Hematopoietic multipotent progenitor cell treated with erythropoietin and hydrocortisone succinate and interleukin-3 and kit ligand, for 15 days (in vitro differentiated cells): ENCODE measurements around the gene GPR25.

Experiments
- DNase-seq: peaks from one replicate; pipeline ENCODE4 v3.0.0-alpha.2; 2015; ENCODE audit warnings: low spot score

GPR25 gene

GRCh38 chr1:200873671-200874397, 1.1 kb downstream of the GPR25 start:
- no peak for DNase-seq

GRCh38 chr1:200874694-200875093, 1.9 kb downstream of the GPR25 start:
- no peak for DNase-seq

DNA sequence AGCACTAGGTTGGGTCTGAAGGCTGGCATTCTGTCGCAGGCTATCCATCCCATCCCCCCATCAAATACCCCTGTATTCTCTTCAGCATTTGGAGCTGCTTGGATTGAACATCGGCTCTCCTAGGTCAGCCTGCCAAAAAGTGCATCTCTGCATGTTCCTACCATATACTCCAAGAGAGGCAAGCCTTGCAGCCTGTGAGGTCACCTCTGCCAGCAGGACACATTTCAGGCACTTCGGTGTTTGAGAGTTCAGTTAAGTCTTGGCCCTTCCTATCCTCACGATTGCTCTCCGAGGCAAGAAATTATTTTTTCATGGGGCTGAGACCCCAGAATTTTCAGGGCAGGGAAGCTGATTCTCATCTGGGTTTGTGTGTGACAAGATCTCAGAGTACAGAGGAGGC, 2.6 kb downstream of the GPR25 start:
- DNase-seq = no peak

DNA sequence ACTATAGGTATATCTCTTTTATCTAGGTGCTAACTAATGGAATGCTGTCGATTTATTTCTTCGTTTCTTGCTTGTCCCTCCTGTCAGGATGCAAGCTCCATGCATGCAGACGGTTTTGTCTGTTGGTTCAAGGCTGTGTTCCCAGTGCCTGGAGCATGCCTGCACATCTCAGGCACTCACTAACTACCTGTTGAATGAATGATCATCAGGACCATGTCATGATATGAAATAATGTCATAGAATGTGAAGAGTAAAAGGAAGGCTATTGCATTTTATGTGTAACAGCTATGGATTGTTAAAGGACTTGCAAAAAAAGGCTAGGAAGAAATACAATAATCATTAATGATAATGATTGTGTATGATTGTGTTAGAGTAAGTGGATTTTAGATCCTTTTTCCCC, 4.2 kb downstream of the GPR25 start:
- no peak for DNase-seq

GRCh38 chr1:200877839-200878551, 5.2 kb downstream of the GPR25 start:
- DNase-seq = no peak

DNA sequence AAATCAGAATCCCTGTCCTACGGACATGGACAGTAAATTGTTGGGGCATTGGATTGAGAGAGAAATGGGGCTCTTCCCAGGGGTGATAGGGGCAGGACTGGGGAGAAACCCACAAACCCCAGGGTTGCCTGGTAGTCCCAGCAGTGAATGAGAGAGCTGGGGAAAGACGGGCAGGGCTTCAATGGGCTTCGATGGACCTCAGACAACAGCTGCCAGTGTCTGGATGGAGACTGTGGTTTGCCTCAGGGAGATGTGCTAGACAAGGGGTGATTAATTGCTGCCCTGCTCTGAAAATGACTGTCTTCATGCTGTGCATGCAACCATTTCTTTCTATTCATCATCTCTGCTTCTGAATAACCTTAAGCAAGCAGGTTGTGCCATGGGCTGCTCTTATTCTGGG, 7.4 kb downstream of the GPR25 start:
- no peak for DNase-seq

- DNase-seq = no peak
These were observed 10.3 kb downstream of the GPR25 start for GRCh38 chr1:200883118-200883517.

DNA sequence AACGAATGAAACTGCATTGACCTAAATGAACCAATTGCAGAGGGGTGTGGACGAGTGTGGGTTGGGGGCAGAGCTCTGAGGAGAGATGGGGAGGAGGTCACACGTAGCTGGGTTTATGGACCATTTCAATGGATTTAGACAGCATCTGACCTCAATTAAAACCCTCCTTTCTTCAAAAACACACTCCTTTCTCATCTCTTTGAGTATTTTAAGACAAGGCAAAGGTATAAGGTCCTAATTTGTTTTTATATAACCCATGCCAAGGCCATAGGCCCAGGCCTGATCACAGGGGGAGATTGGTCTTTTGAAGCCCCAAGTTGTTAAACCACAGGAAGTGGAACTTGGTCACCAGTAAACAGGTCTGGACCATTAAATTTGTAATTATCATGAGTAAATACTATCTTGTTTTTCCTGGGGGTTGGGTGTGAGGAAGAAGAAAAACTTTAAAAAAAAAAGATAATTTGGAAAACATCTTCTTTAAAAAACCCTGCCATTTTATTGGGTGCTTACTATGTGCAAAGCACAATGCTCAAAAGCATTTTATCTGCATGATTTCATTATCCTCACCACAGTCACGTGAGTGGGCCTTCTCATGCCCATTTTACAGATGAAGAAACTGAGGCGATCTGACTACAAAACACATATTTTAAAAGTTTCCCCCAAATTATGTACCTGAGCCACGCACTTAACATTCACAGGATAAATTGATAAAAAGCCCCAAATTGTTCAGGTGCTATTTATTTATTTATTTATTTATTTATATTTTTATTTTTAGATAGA, 13.0 kb downstream of the GPR25 start:
- no peak for DNase-seq

GRCh38 chr1:200886594-200886993, 13.8 kb downstream of the GPR25 start:
- no peak for DNase-seq

DNA sequence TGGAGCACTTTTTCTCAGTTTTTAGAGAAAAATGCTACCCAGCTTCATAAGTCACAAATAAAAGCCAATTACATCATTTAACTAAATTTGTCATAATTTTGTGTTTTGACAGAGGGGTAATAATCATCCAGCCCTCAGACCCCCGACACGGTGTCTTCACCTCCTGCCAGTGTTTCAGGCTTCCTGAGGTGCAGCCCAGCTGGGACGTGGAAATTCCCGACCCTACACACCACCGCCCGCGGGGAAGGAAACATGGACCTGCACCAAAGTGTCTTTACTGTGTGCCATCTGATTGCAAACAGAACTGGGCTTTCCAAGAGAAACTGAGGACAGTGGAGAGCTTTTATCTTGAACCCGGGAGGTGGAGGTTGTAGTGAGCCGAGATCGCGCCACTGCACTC, 14.3 kb downstream of the GPR25 start:
- DNase-seq = no peak

DNA sequence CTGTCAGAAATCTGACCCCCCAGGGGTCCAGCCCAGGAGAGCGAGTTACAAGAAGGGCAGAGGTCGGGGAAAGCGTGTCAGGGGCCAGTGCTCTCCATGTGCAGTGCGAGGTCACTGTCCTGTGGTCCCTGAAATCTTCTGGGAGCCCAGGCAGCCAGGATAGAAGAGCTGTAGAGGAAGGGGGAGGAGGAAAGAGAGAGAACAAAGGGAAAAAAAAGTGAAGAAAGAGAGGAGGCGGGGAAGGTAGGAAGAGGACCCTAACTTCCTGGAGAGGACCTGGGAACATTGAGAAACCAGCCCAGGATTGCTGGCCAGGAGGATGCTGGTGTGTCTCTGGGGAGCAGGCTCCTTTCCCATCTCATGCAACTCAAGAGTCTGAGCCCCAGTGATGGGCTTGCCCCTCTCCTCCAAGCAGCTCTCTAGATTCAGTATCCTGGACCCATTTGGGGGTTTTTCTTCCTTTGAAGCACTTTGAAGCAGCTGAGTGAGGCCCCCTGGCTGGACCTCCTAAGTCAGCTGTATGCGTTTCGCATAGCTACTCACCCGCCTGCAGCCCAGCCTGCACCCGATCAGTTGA, 15.1 kb downstream of the GPR25 start:
- no peak for DNase-seq

- DNase-seq = no peak
These were observed 15.6 kb downstream of the GPR25 start for GRCh38 chr1:200888349-200888838.

DNA sequence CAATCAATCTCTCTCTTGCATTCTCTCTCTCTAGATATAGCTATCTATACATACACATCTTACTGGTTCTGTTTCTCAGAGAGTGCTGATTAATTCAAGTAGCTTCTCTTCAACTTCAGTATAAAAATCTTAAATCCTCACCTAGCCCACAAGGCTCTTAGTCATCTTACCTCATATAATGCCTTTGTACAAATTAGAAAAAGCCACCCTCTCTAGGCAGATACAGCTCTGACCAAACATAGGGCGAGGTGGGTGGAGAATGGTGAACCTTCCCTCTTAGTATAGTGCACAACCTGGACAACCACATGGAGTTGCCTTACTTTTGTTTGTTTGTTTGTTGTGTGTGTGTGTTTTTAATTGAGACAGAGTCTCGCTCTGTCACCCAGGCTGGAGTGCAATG, 16.8 kb downstream of the GPR25 start:
- no peak for DNase-seq

DNA sequence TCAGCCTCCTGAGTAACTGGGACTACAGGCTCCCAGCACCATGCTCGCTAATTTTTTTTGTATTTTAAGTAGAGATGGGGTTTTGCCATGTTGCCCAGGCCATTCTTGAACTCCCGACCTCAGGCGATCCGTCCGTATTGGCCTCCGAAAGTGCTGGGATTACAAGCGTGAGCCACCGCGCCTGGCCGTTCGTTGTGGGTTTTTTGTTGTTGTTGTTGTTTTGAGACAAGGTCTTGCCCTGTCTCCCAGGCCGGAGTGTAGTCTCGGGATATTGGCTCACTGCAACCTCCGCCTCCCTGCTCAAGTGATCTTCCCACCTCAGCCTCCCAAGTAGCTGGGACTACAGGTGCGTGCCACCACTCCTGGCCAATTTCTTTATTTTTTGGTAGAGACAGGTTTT, 17.2 kb downstream of the GPR25 start:
- DNase-seq = no peak

- no peak for DNase-seq
These were observed 18.3 kb downstream of the GPR25 start for GRCh38 chr1:200890818-200891773.

DNA sequence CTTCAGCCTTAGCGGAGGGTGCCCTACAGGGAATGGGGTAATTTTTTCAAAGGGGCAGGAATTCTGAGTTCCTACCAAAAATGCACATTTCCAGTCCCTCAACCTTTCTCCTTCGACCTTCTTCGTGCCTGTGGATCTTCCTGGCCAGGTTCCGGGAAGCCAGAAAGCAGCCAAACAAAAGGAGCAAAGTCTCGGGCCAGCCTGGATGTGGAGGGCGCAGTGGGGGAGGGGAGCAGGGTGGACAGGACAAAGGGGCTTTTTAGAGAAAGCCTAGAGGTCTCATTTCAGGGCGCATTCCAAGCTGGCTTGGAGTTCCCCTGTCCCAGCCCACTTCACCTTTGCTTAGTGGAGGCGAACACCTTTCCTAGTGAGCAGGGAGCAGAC, 19.0 kb downstream of the GPR25 start:
- DNase-seq = no peak

DNA sequence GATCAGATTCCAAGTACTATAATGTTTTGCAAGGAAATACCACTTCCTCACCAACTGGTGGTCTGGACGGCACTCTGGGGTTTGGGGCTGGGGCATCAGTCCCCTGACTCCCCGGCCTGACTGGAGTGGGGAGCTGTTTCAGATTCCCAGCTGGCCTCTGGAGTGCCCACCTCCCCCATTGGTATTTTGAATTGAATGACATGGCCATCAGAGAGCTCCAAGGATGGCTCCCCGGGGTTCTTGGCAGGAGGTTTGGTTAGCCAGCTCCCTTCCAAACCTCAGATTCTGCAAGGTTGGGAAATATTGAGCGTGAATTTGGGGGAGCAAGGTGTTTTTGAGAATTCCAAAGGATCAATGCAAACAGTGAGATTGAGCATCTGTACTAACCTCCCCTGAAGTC, 19.8 kb downstream of the GPR25 start:
- no peak for DNase-seq

DNA sequence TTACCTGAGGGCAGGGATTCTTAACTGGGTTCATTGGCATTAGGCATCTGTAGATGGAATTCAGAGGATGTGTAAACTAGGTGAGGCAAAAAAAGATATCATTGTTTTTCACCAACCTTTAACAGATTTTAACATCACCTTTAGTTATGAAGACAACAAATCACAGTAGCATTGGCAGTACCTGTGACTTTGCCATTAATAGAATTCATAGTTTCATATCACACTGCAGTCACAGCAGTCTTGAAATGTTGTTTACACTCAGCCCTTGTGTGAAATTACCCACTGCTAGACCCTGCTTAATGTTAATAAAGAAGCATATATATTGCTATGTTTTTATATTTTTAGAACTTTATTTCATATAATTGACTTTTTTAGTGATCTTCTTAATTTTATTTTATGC, 20.2 kb downstream of the GPR25 start:
- DNase-seq = no peak

GRCh38 chr1:200893411-200893901, 20.7 kb downstream of the GPR25 start:
- DNase-seq = no peak

DNA sequence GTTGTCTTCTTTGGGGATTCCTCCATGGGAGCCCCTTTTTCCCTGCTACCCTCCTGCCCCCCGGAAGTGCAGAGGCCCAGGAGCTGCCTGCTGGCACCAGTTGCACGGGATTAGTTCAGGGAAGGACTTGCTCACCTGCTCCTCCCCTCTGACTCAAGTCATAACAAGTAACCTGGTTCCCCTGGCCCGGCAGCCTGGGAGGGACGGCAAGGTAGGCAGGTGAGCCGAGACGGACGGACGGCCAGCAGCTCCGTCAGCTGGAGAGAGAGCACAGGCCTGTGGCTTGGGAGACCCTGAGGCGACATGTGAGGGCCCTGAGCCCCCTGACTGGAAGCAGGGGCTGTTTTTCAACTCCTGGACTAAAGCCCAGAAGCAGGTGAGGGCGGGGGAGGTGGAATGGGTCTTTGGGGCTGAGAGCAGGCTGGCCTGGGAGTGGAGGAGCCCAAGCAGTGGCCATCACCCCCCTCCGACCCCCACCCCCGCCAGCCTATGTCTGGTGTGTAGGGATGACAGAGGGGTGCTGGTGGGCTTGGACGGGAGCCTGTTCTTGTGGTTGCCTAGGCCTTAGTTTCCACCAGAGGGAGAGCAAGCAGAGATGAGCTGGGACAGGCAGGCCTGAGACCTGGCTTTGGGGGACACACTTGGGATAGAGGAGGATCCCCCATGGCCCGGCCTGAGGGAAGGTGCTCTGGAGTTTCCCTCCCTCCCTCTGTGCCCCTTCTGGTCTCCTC, 22.1 kb downstream of the GPR25 start, which contains the start of gene INAVA:
Gene INAVA (plus strand): TSS at position 189 of the 731 bp plus-strand sequence. CDS start 3,501 bp downstream, outside the sequence.
- DNase-seq = no peak
